PC-3 (cell line): ENCODE data around the gene ZNF490.

Experiments used
- CTCF ChIP-seq: fragments of 300-600 bp; sonication (generic); conservative IDR thresholded peaks from 2 replicates; pipeline ENCODE4 v1.5.1; 2017; ENCODE audit warnings: antibody characterized with exemption, low read depth, mild to moderate bottlenecking, low read length
- EZH2 ChIP-seq: fragments of 300-600 bp; sonication (generic); IDR thresholded peaks from one replicate; pipeline ENCODE4 v1.6.1; 2017; ENCODE audit warnings: antibody characterized with exemption, mild to moderate bottlenecking, low read length; ENCODE audit not compliant: unreplicated experiment
- EZH2phosphoT487 ChIP-seq: fragments of 300-600 bp; sonication (generic); IDR thresholded peaks from 2 replicates; pipeline ENCODE4 v1.6.1; 2018; ENCODE audit warnings: mild to moderate bottlenecking, antibody characterized with exemption, low read length, borderline replicate concordance

GRCh38 chr19:12607631-12608030 is 3.0 kb downstream of the ZNF490 start:
- TF ChIP-seq CTCF (no peak), EZH2 (no peak), EZH2phosphoT487 (no peak)
